SK-N-SH (cell line): ENCODE measurements around the gene ADD1. TPM values are rescaled to one million over a fixed set of nuclear protein-coding genes. Genes with fewer than 3 reads are reported as not detected.

Experiments used
- CTCF ChIA-PET: fragments of 300-600, 350-600 bp; formaldehyde crosslinking; extraction: SDS; loops from one replicate; lab custom pipeline; 2021; lab: Yijun Ruan, JAX
- POLR2A ChIA-PET: fragments of 350-600 bp; sonication (Branson Sonifier 250); formaldehyde crosslinking; extraction: SDS; loops from one replicate; lab custom pipeline; 2020; ENCODE audit warnings: antibody characterized with exemption, inconsistent platforms; lab: Yijun Ruan, JAX
- DNase-seq: peaks from one replicate; pipeline ENCODE4 v3.0.0; 2012
- H2AFZ ChIP-seq: fragments of 200-600 bp; sonication (generic); 2 replicates; pipeline ENCODE4 v1.8.1; 2016; ENCODE audit warnings: antibody characterized with exemption, mild to moderate bottlenecking, low read depth
- H3F3A ChIP-seq: fragments of 200-600 bp; sonication (generic); replicated peaks from 2 replicates; pipeline ENCODE3; 2016; ENCODE audit warnings: antibody characterized with exemption, mild to moderate bottlenecking; ENCODE audit not compliant: insufficient read depth
- H3K27ac ChIP-seq, 2 experiments: fragments of 200-500 bp in 1 of 2; fragments of 200-600 bp in 1 of 2; sonication (Bioruptor generic) in 1 of 2; sonication (generic), shearing (Covaris generic) in 1 of 2; 2 replicates each; pipeline versions ENCODE4 v1.5.1 to v1.6.1; 2014 to 2016; ENCODE audit warnings: low read depth in 2 of 2, inconsistent platforms in 1 of 2, low read length in 1 of 2, mild to moderate bottlenecking in 1 of 2, mixed read lengths in 1 of 2
- H3K27me3 ChIP-seq: fragments of 200-600 bp; sonication (generic), shearing (Covaris generic); 2 replicates; pipeline ENCODE4 v1.6.1; 2016; ENCODE audit warnings: mixed run types; ENCODE audit not compliant: insufficient read depth
- H3K36me3 ChIP-seq, 2 experiments: fragments of 200-500 bp in 1 of 2; fragments of 200-600 bp in 1 of 2; sonication (Bioruptor generic) in 1 of 2; sonication (generic) in 1 of 2; replicated peaks in 1 of 2; 2 replicates each; pipeline versions ENCODE3 to v1.5.1; 2014 to 2016; ENCODE audit warnings: low read length in 1 of 2, mild to moderate bottlenecking in 1 of 2; ENCODE audit not compliant: insufficient read depth in 2 of 2, control insufficient read depth in 1 of 2
- H3K4me1 ChIP-seq, 2 experiments: fragments of 200-500 bp in 1 of 2; fragments of 200-600 bp in 1 of 2; sonication (Bioruptor generic) in 1 of 2; sonication (generic), shearing (Covaris generic) in 1 of 2; 2 replicates each; pipeline versions ENCODE4 v1.5.1 to v1.6.1; 2014 to 2016; ENCODE audit warnings: low read depth in 1 of 2, low read length in 1 of 2, mixed run types in 1 of 2; ENCODE audit not compliant: insufficient read depth in 2 of 2, control insufficient read depth in 1 of 2
- H3K4me2 ChIP-seq: fragments of 200-600 bp; sonication (generic), shearing (Covaris generic); 2 replicates; pipeline ENCODE4 v1.6.1; 2017; ENCODE audit warnings: mixed run types
- H3K4me3 ChIP-seq, 2 experiments: fragments of 200-500 bp in 1 of 2; fragments of 200-600 bp in 1 of 2; sonication (Bioruptor generic) in 1 of 2; sonication (generic), shearing (Covaris generic) in 1 of 2; 2 replicates each; pipeline versions ENCODE4 v1.5.1 to v1.8.1; 2014 to 2016; ENCODE audit warnings: low read depth in 2 of 2, inconsistent platforms in 1 of 2, low read length in 1 of 2, mild to moderate bottlenecking in 1 of 2, mixed read lengths in 1 of 2, moderate library complexity in 1 of 2
- H3K79me2 ChIP-seq: fragments of 200-600 bp; sonication (generic); 2 replicates; pipeline ENCODE4 v1.8.1; 2017; ENCODE audit warnings: mild to moderate bottlenecking; ENCODE audit not compliant: insufficient read depth
- H3K9ac ChIP-seq: fragments of 200-600 bp; sonication (generic); 2 replicates; pipeline ENCODE4 v1.6.1; 2017; ENCODE audit warnings: mixed run types
- H3K9me2 ChIP-seq: fragments of 200-600 bp; sonication (generic); 2 replicates; pipeline ENCODE4 v1.6.1; 2017; ENCODE audit warnings: mixed run types
- H3K9me3 ChIP-seq: fragments of 200-600 bp; sonication (generic); 2 replicates; pipeline ENCODE4 v1.6.1; 2017; ENCODE audit warnings: mixed run types, mild to moderate bottlenecking, moderate library complexity
- H4K20me1 ChIP-seq: fragments of 200-600 bp; sonication (generic); 2 replicates; pipeline ENCODE4 v1.6.1; 2017; ENCODE audit warnings: mild to moderate bottlenecking, mixed run types; ENCODE audit not compliant: insufficient read depth
- ELF1 ChIP-seq: IDR thresholded peaks from 2 replicates; pipeline ENCODE4 v1.4.0; 2012
- EP300 ChIP-seq, 2 experiments: IDR thresholded peaks; 2 replicates each; pipeline versions ENCODE4 v1.4.0 to v1.6.1; 2012; ENCODE audit warnings: borderline replicate concordance in 1 of 2, low read depth in 1 of 2, low read length in 1 of 2
- EZH2phosphoT487 ChIP-seq: fragments of 200-600 bp; sonication (generic); IDR thresholded peaks from 2 replicates; pipeline ENCODE4 v1.6.1; 2017; ENCODE audit warnings: low read depth, mixed run types, mild to moderate bottlenecking, antibody characterized with exemption, moderate library complexity, borderline replicate concordance
- FOSL2 ChIP-seq: IDR thresholded peaks from 2 replicates; pipeline ENCODE4 v1.4.0; 2012; ENCODE audit warnings: low read depth, mild to moderate bottlenecking, moderate library complexity, borderline replicate concordance
- FOXJ3 ChIP-seq: sonication (generic); formaldehyde crosslinking; IDR thresholded peaks from 2 replicates; pipeline ENCODE4 v1.5.1; 2020; ENCODE audit warnings: mild to moderate bottlenecking, missing genetic modification reagents
- GABPA ChIP-seq: IDR thresholded peaks from 2 replicates; pipeline ENCODE4 v1.4.0; 2012; ENCODE audit warnings: low read depth, mild to moderate bottlenecking
- GATA2 ChIP-seq: sonication (generic); formaldehyde crosslinking; IDR thresholded peaks from 2 replicates; pipeline ENCODE4 v1.5.0; 2020; ENCODE audit warnings: mild to moderate bottlenecking, missing genetic modification reagents
- JUND ChIP-seq: IDR thresholded peaks from 2 replicates; pipeline ENCODE4 v1.4.0; 2012
- NFIC ChIP-seq: IDR thresholded peaks from 2 replicates; pipeline ENCODE4 v1.4.0; 2012; ENCODE audit warnings: borderline replicate concordance
- NRF1 ChIP-seq: IDR thresholded peaks from 2 replicates; pipeline ENCODE4 v1.6.1; 2012; ENCODE audit warnings: low read depth, mild to moderate bottlenecking, low read length
- PBX3 ChIP-seq: IDR thresholded peaks from 2 replicates; pipeline ENCODE4; 2012
- POLR2AphosphoS5 ChIP-seq: IDR thresholded peaks from 2 replicates; pipeline ENCODE4 v1.6.1; 2012; ENCODE audit warnings: low read depth, low read length
- RAD21 ChIP-seq: IDR thresholded peaks from 2 replicates; pipeline ENCODE4 v1.6.1; 2012; ENCODE audit warnings: mild to moderate bottlenecking, low read length
- RCOR1 ChIP-seq: fragments of 150-350 bp; IDR thresholded peaks from 2 replicates; pipeline ENCODE4 v1.6.1; 2017; ENCODE audit warnings: antibody characterized with exemption, low read length
- SMC3 ChIP-seq: IDR thresholded peaks from 2 replicates; pipeline ENCODE4 v1.6.1; 2012; ENCODE audit warnings: low read depth, low read length, improper control_type of control experiment
- TAF1 ChIP-seq: IDR thresholded peaks from 2 replicates; pipeline ENCODE4 v1.6.1; 2012; ENCODE audit warnings: low read depth, mild to moderate bottlenecking, low read length, moderate library complexity, borderline replicate concordance
- TCF12 ChIP-seq: IDR thresholded peaks from 2 replicates; pipeline ENCODE4 v1.4.0; 2012
- TEAD4 ChIP-seq: IDR thresholded peaks from 2 replicates; pipeline ENCODE4 v1.4.0; 2012; ENCODE audit warnings: mild to moderate bottlenecking, borderline replicate concordance; ENCODE audit not compliant: insufficient read depth
- USF2 ChIP-seq: fragments of 150-350 bp; IDR thresholded peaks from 2 replicates; pipeline ENCODE4 v1.6.1; 2017; ENCODE audit warnings: antibody characterized with exemption, low read length, low read depth, borderline replicate concordance
- YY1 ChIP-seq: IDR thresholded peaks from 2 replicates; pipeline ENCODE4 v1.4.0; 2012; ENCODE audit warnings: low read depth, mild to moderate bottlenecking
- WGBS: methylation state at CpG from one replicate; pipeline ENCODE4 v1.1.6; 2017; ENCODE audit warnings: low lambda C conversion rate; 5-methylcytosine and 5-hydroxymethylcytosine counted together
- polyA plus RNA-seq, 3 experiments: library from polyadenylated mRNA; depleted of rRNA; stranded (reverse); fragments of >200 nt; gene quantifications; 2 replicates each; pipeline ENCODE4 v1.2.3, GENCODE V29; 2012

The ADD1 gene
- polyA plus RNA-seq, 1 of the 3 experiments (the other 2 are of a cell fraction), result 155 TPM

GRCh38 chr4:2806390-2807355, 37.0 kb upstream of the ADD1 start:
- peaks cover 1% of the 10 kb centered on the region for H3F3A ChIP-seq
- H3K9ac ChIP-seq, result no peak overlapping the region
- peak overlapping the region in 1 of 2 experiments; percentile 81; a peak in 2 of 4 replicates for H3K27ac ChIP-seq
- DNase-seq, result peak; percentile 52
- ChIA-PET CTCF (no interaction called here), POLR2A (interaction anchor here (1.0 kb wide), 1 partner anchor 9 kb away, joined by 4 read pairs; no protein-coding TSS in a partner anchor)
- H4K20me1 ChIP-seq, result no peaks in the 10 kb centered on the region
- no peaks in the 10 kb centered on the region for H3K9me3 ChIP-seq
- H3K36me3 ChIP-seq, result no peaks in the 10 kb centered on the region
- H3K27me3 ChIP-seq, result no peaks in the 10 kb centered on the region
- peaks cover 0 to 52% of the 10 kb centered on the region in 2 experiments; a peak in 1 of 4 replicates for H3K4me1 ChIP-seq
- no peak overlapping the region for H3K4me3 ChIP-seq
- WGBS, result 88% methylated on average over 20 of the region's 28 CpGs
- no peak overlapping the region for H3K4me2 ChIP-seq
- no peak for TF ChIP-seq POLR2AphosphoS5
- no peak for TF ChIP-seq GABPA
- no peak for TF ChIP-seq RCOR1
- TF ChIP-seq NFIC, result no peak
- no peak for TF ChIP-seq NRF1
- TF ChIP-seq PBX3, result no peak
- no peak for TF ChIP-seq YY1
- H2AFZ ChIP-seq, result no peak overlapping the region
- no peaks in the 10 kb centered on the region for H3K9me2 ChIP-seq
- H3K79me2 ChIP-seq, result no peaks in the 10 kb centered on the region

- WGBS, result 96% methylated on average over 9 of the region's 13 CpGs
- H3K4me3 ChIP-seq, result no peak overlapping the region
- no peaks in the 10 kb centered on the region for H3F3A ChIP-seq
- H4K20me1 ChIP-seq, result no peaks in the 10 kb centered on the region
- no peaks in the 10 kb centered on the region for H3K9me2 ChIP-seq
- TF ChIP-seq PBX3 (no peak), GABPA (no peak), GATA2 (CRISPR knock-in tag) (no peak), EP300 (IDR thresholded peaks at IDR 0.05; ENCODE audit: borderline replicate concordance in 1 of 2, low read depth in 1 of 2, low read length in 1 of 2) (no peak), RAD21 (no peak), FOSL2 (no peak), JUND (no peak), EZH2phosphoT487 (no peak), USF2 (no peak), SMC3 (no peak), TAF1 (no peak), ELF1 (no peak), TCF12 (no peak), FOXJ3 (CRISPR knock-in tag) (no peak), TEAD4 (no peak), NRF1 (no peak)
- H3K36me3 ChIP-seq, result no peaks in the 10 kb centered on the region
- CTCF ChIA-PET, result no interaction called here
- POLR2A ChIA-PET, result no interaction called here
- no peak overlapping the region for H2AFZ ChIP-seq
- H3K27me3 ChIP-seq, result no peaks in the 10 kb centered on the region
- peak overlapping the region in 1 of 2 experiments; percentile 81; a peak in 2 of 4 replicates for H3K27ac ChIP-seq
- no peaks in the 10 kb centered on the region for H3K9me3 ChIP-seq
- H3K4me1 ChIP-seq, result peaks cover 0 to 61% of the 10 kb centered on the region in 2 experiments; a peak in 1 of 4 replicates
- no peak overlapping the region for H3K9ac ChIP-seq
- H3K79me2 ChIP-seq, result no peaks in the 10 kb centered on the region
- no peak for DNase-seq
- no peak overlapping the region for H3K4me2 ChIP-seq
These were observed 36.1 kb upstream of the ADD1 start for GRCh38 chr4:2807571-2807970.
